K562 (cell line): ENCODE results near the gene CGB8. TPM values are rescaled to one million over a fixed set of nuclear protein-coding genes. Genes with fewer than 3 reads are reported as not detected.

Source experiments
- ATF1 ChIP-seq, 2 experiments: fragments of 450-650 bp in 1 of 2; IDR thresholded peaks; 2 replicates each; pipeline ENCODE4 v1.6.1; 2016; ENCODE audit warnings: missing compliant biosample characterization in 1 of 2, missing genetic modification characterization in 1 of 2
- CAMTA2 ChIP-seq: fragments of 250-450 bp; sonication (Bioruptor Pico); conservative IDR thresholded peaks from 2 replicates; pipeline ENCODE4 v1.5.1; 2022
- FOXM1 ChIP-seq, 2 experiments: fragments of 450-650 bp in 1 of 2; sonication (generic) in 1 of 2; formaldehyde crosslinking in 1 of 2; IDR thresholded peaks; 2 replicates each; pipeline versions ENCODE4 v1.6.1 to v1.9.0; 2017 to 2022; ENCODE audit warnings: low read depth in 2 of 2, mild to moderate bottlenecking in 2 of 2, missing genetic modification reagents in 1 of 2, moderate library complexity in 1 of 2
- FOXP1 ChIP-seq: sonication (generic); formaldehyde crosslinking; IDR thresholded peaks from 2 replicates; pipeline ENCODE4 v1.8.0; 2022; ENCODE audit warnings: mild to moderate bottlenecking, missing genetic modification reagents
- KLF6 ChIP-seq: fragments of 250-450 bp; sonication (Bioruptor Pico); IDR thresholded peaks from 2 replicates; pipeline ENCODE4 v1.4.0; 2020; ENCODE audit warnings: mild to moderate bottlenecking, moderate library complexity, borderline replicate concordance
- MED1 ChIP-seq: sonication (generic); formaldehyde crosslinking; IDR thresholded peaks from 2 replicates; pipeline ENCODE4 v1.8.1; 2023; ENCODE audit warnings: missing genetic modification reagents, borderline replicate concordance
- PHB ChIP-seq: fragments of 250-450 bp; sonication (Bioruptor Pico); IDR thresholded peaks from 2 replicates; pipeline ENCODE4 v1.5.0; 2021
- PHF21A ChIP-seq: fragments of 450-650 bp; IDR thresholded peaks from 2 replicates; pipeline ENCODE4 v1.6.1; 2017; ENCODE audit warnings: low read depth, borderline replicate concordance
- RBFOX2 ChIP-seq: fragments of 200-400 bp; formaldehyde crosslinking; IDR thresholded peaks from 2 replicates; pipeline ENCODE4 v1.6.1; 2017; ENCODE audit warnings: low read depth, mild to moderate bottlenecking, low read length, moderate library complexity
- SMC3 ChIP-seq: conservative IDR thresholded peaks from 2 replicates; pipeline ENCODE4 v1.6.1; 2011; ENCODE audit warnings: low read depth, low read length, improper control_type of control experiment; ENCODE audit not compliant: insufficient read depth
- TCF7L2 ChIP-seq: fragments of 150-350 bp; IDR thresholded peaks from 2 replicates; pipeline ENCODE4 v1.6.1; 2016; ENCODE audit warnings: low read depth, mild to moderate bottlenecking, low read length, moderate library complexity
- U2AF1 ChIP-seq: fragments of 200-400 bp; formaldehyde crosslinking; optimal IDR thresholded peaks from 2 replicates; pipeline ENCODE3; 2017; ENCODE audit warnings: mild to moderate bottlenecking, low read depth, low read length, moderate library complexity
- ZNF408 ChIP-seq: fragments of 250-450 bp; sonication (Bioruptor Pico); IDR thresholded peaks from 2 replicates; pipeline ENCODE4 v1.4.0; 2020; ENCODE audit warnings: low read depth, mild to moderate bottlenecking, moderate library complexity
- ZNF561 ChIP-seq: fragments of 450-650 bp; formaldehyde crosslinking; conservative IDR thresholded peaks from 2 replicates; pipeline ENCODE4 v1.4.0; 2020; ENCODE audit warnings: mild to moderate bottlenecking, moderate library complexity
- ZNF57 ChIP-seq: fragments of 450-650 bp; formaldehyde crosslinking; IDR thresholded peaks from 2 replicates; pipeline ENCODE4 v1.4.0; 2020; ENCODE audit warnings: mild to moderate bottlenecking, moderate library complexity
- ZNF75A ChIP-seq: fragments of 450-650 bp; formaldehyde crosslinking; IDR thresholded peaks from 2 replicates; pipeline ENCODE4 v1.4.0; 2020; ENCODE audit warnings: mild to moderate bottlenecking
- ZNF785 ChIP-seq: fragments of 250-450 bp; sonication (Bioruptor Pico); IDR thresholded peaks from 2 replicates; pipeline ENCODE4 v1.4.0; 2020; ENCODE audit warnings: mild to moderate bottlenecking
- ZNF830 ChIP-seq: fragments of 250-450 bp; sonication (Bioruptor Pico); IDR thresholded peaks from 2 replicates; pipeline ENCODE4 v1.5.0; 2021; ENCODE audit warnings: mild to moderate bottlenecking
- polyA plus RNA-seq, 8 experiments: library from polyadenylated mRNA; depleted of rRNA in 4 of 8; stranded (reverse) in 5 of 8; unstranded in 3 of 8; fragments of >200 nt; fragmentation: Nextera tagmentation in 2 of 8; fragmentation: Illumina TruSeq in 1 of 8; extraction: Ambion mirVana in 2 of 8; extraction: Trizol in 1 of 8; gene quantifications; 2 replicates each; pipeline versions ENCODE4 v1.2.1 to v1.2.3, GENCODE V29; 2011 to 2014; ENCODE audit warnings: inconsistent platforms in 1 of 8, missing spikeins in 1 of 8
- total RNA-seq, 7 experiments: library from RNA; depleted of rRNA in 6 of 7; stranded (reverse); fragments of >200 nt in 6 of 7; fragmentation: Illumina TruSeq in 2 of 7; extraction: Trizol in 2 of 7; gene quantifications; 2 replicates each; pipeline versions ENCODE4 v1.2.1 to v1.2.3, GENCODE V29; 2011 to 2021; ENCODE audit warnings: low replicate concordance in 1 of 7
- TF ChIP-seq, protein P1 (sequence below): sonication (generic); formaldehyde crosslinking; IDR thresholded peaks from 2 replicates; pipeline ENCODE4 v1.8.1; 2022; ENCODE audit warnings: missing genetic modification reagents
- TF ChIP-seq, protein P2 (sequence below): IDR thresholded peaks from 2 replicates; pipeline ENCODE4 v1.6.1; 2016; ENCODE audit warnings: missing genetic modification characterization, missing compliant biosample characterization
- TF ChIP-seq, protein P3 (sequence below): sonication (generic); formaldehyde crosslinking; IDR thresholded peaks from 2 replicates; pipeline ENCODE4 v1.8.0; 2022; ENCODE audit warnings: missing genetic modification reagents, mild to moderate bottlenecking, borderline replicate concordance
- TF ChIP-seq, protein P4 (sequence below): fragments of 250-450 bp; sonication (Bioruptor Pico); IDR thresholded peaks from 2 replicates; pipeline ENCODE4 v1.4.0; 2020
- TF ChIP-seq, protein P5 (sequence below): fragments of 450-650 bp; IDR thresholded peaks from 2 replicates; pipeline ENCODE4 v1.6.1; 2016; ENCODE audit warnings: low read depth, mild to moderate bottlenecking, moderate library complexity

Gene CGB8
- total and polyA plus RNA-seq, 9 of the 15 experiments (the other 6 are each of a cell fraction or from before 2014, with no cell fraction given): not detected

DNA sequence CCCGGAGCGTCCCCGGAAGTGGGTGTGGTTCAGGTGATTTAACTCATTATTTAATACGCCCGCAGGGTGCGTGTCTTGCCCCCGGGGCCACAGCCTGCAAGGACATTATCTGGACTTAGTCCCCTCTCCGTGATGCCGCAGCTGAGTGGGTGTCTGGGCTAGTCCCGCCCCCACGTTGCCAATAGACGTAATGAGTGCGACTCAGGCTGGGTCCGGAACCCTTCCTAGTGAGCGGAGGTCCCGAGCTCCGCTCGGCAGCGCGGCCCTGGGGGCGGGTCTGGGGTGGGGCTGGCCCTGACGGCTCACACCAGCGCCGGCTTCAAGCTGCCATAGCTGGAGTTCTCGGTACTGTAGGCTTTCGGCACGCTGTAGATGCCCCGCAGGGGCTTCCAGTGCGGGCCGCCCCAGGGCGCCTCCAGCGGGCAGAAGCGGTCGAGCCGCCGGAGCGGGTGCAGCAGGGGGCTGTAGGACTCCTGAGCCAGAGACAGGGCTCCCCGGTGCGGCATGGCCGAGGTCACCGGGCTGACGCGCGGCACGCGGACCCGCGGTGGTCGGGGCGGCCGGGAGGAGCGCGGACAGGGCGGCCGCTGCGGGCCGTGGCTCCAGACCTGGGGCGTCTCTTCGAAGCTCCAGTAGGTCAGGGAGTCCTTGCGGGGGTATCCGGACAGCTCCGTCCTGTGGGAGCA is 31.1 kb downstream of the CGB8 start (continued):
- no peak for TF ChIP-seq U2AF1
- TF ChIP-seq, protein P1, sequence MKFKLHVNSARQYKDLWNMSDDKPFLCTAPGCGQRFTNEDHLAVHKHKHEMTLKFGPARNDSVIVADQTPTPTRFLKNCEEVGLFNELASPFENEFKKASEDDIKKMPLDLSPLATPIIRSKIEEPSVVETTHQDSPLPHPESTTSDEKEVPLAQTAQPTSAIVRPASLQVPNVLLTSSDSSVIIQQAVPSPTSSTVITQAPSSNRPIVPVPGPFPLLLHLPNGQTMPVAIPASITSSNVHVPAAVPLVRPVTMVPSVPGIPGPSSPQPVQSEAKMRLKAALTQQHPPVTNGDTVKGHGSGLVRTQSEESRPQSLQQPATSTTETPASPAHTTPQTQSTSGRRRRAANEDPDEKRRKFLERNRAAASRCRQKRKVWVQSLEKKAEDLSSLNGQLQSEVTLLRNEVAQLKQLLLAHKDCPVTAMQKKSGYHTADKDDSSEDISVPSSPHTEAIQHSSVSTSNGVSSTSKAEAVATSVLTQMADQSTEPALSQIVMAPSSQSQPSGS (CRISPR knock-in tag): no peak
- no peak for TF ChIP-seq ATF1 (CRISPR knock-in tag; IDR thresholded peaks at IDR 0.05)
- peak; percentile 55; the same call in 1 of the 2 replicates for TF ChIP-seq ATF1 (tag; IDR thresholded peaks at IDR 0.05)
- no peak for TF ChIP-seq PHF21A
- TF ChIP-seq ZNF57 (CRISPR knock-in tag): no peak
- no peak for TF ChIP-seq PHB (CRISPR knock-in tag)
- TF ChIP-seq CAMTA2: no peak
- TF ChIP-seq ZNF408 (CRISPR knock-in tag): no peak
- TF ChIP-seq ZNF75A (CRISPR knock-in tag): no peak
- TF ChIP-seq, protein P2, sequence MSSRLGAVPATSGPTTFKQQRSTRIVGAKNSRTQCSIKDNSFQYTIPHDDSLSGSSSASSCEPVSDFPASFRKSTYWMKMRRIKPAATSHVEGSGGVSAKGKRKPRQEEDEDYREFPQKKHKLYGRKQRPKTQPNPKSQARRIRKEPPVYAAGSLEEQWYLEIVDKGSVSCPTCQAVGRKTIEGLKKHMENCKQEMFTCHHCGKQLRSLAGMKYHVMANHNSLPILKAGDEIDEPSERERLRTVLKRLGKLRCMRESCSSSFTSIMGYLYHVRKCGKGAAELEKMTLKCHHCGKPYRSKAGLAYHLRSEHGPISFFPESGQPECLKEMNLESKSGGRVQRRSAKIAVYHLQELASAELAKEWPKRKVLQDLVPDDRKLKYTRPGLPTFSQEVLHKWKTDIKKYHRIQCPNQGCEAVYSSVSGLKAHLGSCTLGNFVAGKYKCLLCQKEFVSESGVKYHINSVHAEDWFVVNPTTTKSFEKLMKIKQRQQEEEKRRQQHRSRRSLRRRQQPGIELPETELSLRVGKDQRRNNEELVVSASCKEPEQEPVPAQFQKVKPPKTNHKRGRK: no peak
- no peak for TF ChIP-seq KLF6 (CRISPR knock-in tag)
- TF ChIP-seq TCF7L2: no peak
- no peak for TF ChIP-seq ZNF561
- TF ChIP-seq RBFOX2: peak; percentile 48
- no peak for TF ChIP-seq ZNF785 (CRISPR knock-in tag)
- TF ChIP-seq, protein P3, sequence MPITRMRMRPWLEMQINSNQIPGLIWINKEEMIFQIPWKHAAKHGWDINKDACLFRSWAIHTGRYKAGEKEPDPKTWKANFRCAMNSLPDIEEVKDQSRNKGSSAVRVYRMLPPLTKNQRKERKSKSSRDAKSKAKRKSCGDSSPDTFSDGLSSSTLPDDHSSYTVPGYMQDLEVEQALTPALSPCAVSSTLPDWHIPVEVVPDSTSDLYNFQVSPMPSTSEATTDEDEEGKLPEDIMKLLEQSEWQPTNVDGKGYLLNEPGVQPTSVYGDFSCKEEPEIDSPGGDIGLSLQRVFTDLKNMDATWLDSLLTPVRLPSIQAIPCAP (CRISPR knock-in tag): no peak
- TF ChIP-seq MED1 (CRISPR knock-in tag): 0 out of 2 replicates have a peak, but pooled peaks have one; percentile 25
- no peak for TF ChIP-seq FOXM1 (IDR thresholded peaks at IDR 0.05; ENCODE audit: low read depth)
- TF ChIP-seq FOXM1 (CRISPR knock-in tag; IDR thresholded peaks at IDR 0.05; ENCODE audit: low read depth): no peak
- TF ChIP-seq, protein P4, sequence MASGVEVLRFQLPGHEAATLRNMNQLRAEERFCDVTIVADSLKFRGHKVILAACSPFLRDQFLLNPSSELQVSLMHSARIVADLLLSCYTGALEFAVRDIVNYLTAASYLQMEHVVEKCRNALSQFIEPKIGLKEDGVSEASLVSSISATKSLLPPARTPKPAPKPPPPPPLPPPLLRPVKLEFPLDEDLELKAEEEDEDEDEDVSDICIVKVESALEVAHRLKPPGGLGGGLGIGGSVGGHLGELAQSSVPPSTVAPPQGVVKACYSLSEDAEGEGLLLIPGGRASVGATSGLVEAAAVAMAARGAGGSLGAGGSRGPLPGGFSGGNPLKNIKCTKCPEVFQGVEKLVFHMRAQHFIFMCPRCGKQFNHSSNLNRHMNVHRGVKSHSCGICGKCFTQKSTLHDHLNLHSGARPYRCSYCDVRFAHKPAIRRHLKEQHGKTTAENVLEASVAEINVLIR (CRISPR knock-in tag): no peak
- TF ChIP-seq FOXP1 (CRISPR knock-in tag): 0 out of 2 replicates have a peak, but pooled peaks have one; percentile 39
- TF ChIP-seq ZNF830 (CRISPR knock-in tag): no peak
- TF ChIP-seq, protein P5, sequence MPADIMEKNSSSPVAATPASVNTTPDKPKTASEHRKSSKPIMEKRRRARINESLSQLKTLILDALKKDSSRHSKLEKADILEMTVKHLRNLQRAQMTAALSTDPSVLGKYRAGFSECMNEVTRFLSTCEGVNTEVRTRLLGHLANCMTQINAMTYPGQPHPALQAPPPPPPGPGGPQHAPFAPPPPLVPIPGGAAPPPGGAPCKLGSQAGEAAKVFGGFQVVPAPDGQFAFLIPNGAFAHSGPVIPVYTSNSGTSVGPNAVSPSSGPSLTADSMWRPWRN: no peak
- TF ChIP-seq SMC3: no peak
